ENCODE measurements around the gene PANX1. TPM values are rescaled to one million over a fixed set of nuclear protein-coding genes. Genes with fewer than 3 reads are reported as not detected.

The PANX1 gene
- total and polyA plus RNA-seq, 12 donors = 3.3 to 40.5 (median 16.8) TPM

GRCh38 chr11:94183251-94183885, 54.7 kb downstream of the PANX1 start:
- H3K4me3 ChIP-seq = no peak overlapping the region
- DNase-seq = no peak
- H3K4me1 ChIP-seq (replicated peaks in 1 of 2) = peaks cover 0 to 8% of the 10 kb centered on the region in 2 donors
- TF ChIP-seq POLR2A (IDR thresholded peaks at IDR 0.05) = no peak
- no peak for TF ChIP-seq CTCF (IDR thresholded peaks at IDR 0.05)
- intact Hi-C loops (cut with DNase I) = no loop called here
- 86 to 93% (median 89%) methylated on average over 8 of the region's 8 CpGs for WGBS, 4 donors
- H3K9me3 ChIP-seq (replicated peaks in 1 of 3) = no peaks in the 10 kb centered on the region
- H3K27me3 ChIP-seq = no peaks in the 10 kb centered on the region
- H3K27ac ChIP-seq = no peak overlapping the region
- H3K36me3 ChIP-seq (replicated peaks in 1 of 2) = peaks cover 0 to 16% of the 10 kb centered on the region in 2 donors

- Histone ChIP-seq H3K36me3 (replicated peaks in 1 of 2) (peaks cover 0 to 16% of the 10 kb centered on the region in 2 donors), H3K4me3 (no peak overlapping the region), H3K9me3 (replicated peaks in 1 of 3) (no peaks in the 10 kb centered on the region), H3K27ac (no peak overlapping the region), H3K27me3 (no peaks in the 10 kb centered on the region), H3K4me1 (replicated peaks in 1 of 2) (peaks cover 0 to 8% of the 10 kb centered on the region in 2 donors)
- DNase-seq = peak; percentile 60 to 87 (median 72)
- 24 to 51% (median 25%) methylated on average over 7 of the region's 7 CpGs for WGBS, 4 donors
- intact Hi-C loops (cut with DNase I) = no loop called here
- peak; percentile 70 to 86 (median 80) for TF ChIP-seq CTCF (IDR thresholded peaks at IDR 0.05)
- TF ChIP-seq POLR2A (IDR thresholded peaks at IDR 0.05) = no peak
These were observed 55.2 kb downstream of the PANX1 start for GRCh38 chr11:94183886-94184264.

- 52 to 90% (median 80%) methylated on average over 1 of the region's 1 CpG for WGBS, 4 donors
- H3K9me3 ChIP-seq (replicated peaks in 1 of 3) = no peaks in the 10 kb centered on the region
- H3K4me1 ChIP-seq (replicated peaks in 1 of 2) = peaks cover 0 to 8% of the 10 kb centered on the region in 2 donors
- TF ChIP-seq POLR2A (IDR thresholded peaks at IDR 0.05) (no peak), CTCF (IDR thresholded peaks at IDR 0.05) (no peak)
- H3K27me3 ChIP-seq = no peaks in the 10 kb centered on the region
- DNase-seq = no peak
- no peak overlapping the region for H3K4me3 ChIP-seq
- no peak overlapping the region for H3K27ac ChIP-seq
- intact Hi-C loops (cut with DNase I) = no loop called here
- H3K36me3 ChIP-seq (replicated peaks in 1 of 2) = peaks cover 0 to 16% of the 10 kb centered on the region in 2 donors
These were observed 55.7 kb downstream of the PANX1 start for GRCh38 chr11:94184362-94184761.

GRCh38 chr11:94184846-94185245, 56.2 kb downstream of the PANX1 start:
- no peaks in the 10 kb centered on the region for H3K9me3 ChIP-seq (replicated peaks in 1 of 3)
- H3K36me3 ChIP-seq (replicated peaks in 1 of 2) = peaks cover 0 to 14% of the 10 kb centered on the region in 2 donors
- TF ChIP-seq CTCF (IDR thresholded peaks at IDR 0.05) = no peak
- no peak for TF ChIP-seq POLR2A (IDR thresholded peaks at IDR 0.05)
- intact Hi-C loops (cut with DNase I) = no loop called here
- H3K4me3 ChIP-seq = no peak overlapping the region
- H3K27me3 ChIP-seq = no peaks in the 10 kb centered on the region
- WGBS, 4 donors = 65 to 85% (median 73%) methylated on average over 2 of the region's 2 CpGs
- no peak for DNase-seq
- H3K4me1 ChIP-seq (replicated peaks in 1 of 2) = peaks cover 0 to 8% of the 10 kb centered on the region in 2 donors
- no peak overlapping the region for H3K27ac ChIP-seq

Measured in adrenal gland (tissue), 12 donors.